ENCODE results near the gene LCE2D. TPM values are rescaled to one million over a fixed set of nuclear protein-coding genes. Genes with fewer than 3 reads are reported as not detected.
"Not testable (repeated sequence)": the region's sequence is repeated elsewhere in the genome, so short reads cannot be mapped to it uniquely, and the experiment has no call there.

Gene LCE2D
- total RNA-seq, 2 experiments from 2014 or later, result not detected

DNA sequence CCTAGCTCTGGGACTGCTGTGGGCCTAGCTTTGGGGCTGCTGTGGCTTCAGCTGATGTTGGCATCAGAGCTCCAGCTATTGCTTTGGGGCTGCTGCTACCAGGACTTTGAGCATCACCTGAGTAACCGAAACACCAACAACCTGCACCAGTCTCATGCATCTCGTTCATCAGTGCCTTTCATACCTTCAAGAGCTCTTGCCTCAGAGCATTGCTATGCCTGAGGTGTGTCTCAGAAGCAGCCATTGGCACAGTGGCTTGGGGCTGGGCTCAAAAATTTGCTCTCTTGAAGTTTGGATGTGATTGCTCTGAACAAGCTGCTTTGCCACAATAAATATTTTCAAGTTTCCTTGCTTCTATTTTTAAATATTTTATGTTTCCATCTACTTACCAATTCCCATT, 6.7 kb upstream of the LCE2D start:
- TF ChIP-seq, protein P1, sequence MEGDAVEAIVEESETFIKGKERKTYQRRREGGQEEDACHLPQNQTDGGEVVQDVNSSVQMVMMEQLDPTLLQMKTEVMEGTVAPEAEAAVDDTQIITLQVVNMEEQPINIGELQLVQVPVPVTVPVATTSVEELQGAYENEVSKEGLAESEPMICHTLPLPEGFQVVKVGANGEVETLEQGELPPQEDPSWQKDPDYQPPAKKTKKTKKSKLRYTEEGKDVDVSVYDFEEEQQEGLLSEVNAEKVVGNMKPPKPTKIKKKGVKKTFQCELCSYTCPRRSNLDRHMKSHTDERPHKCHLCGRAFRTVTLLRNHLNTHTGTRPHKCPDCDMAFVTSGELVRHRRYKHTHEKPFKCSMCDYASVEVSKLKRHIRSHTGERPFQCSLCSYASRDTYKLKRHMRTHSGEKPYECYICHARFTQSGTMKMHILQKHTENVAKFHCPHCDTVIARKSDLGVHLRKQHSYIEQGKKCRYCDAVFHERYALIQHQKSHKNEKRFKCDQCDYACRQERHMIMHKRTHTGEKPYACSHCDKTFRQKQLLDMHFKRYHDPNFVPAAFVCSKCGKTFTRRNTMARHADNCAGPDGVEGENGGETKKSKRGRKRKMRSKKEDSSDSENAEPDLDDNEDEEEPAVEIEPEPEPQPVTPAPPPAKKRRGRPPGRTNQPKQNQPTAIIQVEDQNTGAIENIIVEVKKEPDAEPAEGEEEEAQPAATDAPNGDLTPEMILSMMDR (conservative IDR thresholded peaks at IDR 0.05; ENCODE audit: low read length), result no peak
- intact Hi-C loops (cut with micrococcal nuclease; ENCODE audit: unreplicated experiment), result no loop called here
- no peaks in the 10 kb centered on the region for H3K9me2 ChIP-seq (ENCODE audit: insufficient read depth, low read length)

DNA sequence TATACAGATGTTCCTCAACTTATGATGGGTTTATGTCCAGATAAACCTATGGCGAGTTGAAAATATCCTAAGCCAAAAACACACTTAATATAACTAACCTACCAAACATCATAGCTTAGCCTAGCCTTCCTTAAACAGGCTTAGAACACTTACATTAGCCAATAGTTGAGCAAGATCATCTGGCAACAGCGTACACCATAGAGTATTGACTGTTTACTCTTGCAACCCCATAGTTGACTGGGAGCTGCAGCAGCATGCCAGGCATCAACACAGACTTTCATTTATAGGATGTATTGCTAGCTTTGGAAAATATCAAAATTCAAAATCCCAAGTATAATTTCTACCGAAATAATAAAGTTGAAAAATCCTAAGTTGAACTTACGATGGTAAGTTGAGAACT, 5.5 kb upstream of the LCE2D start:
- H3K9me2 ChIP-seq (ENCODE audit: insufficient read depth, low read length), result no peaks in the 10 kb centered on the region
- no peak overlapping the region for H3K4me3 ChIP-seq (ENCODE audit: low read depth, low read length, poor library complexity, severe bottlenecking)
- BruUV-seq (replicated peaks), result no TSS peak
- H3K27ac ChIP-seq (ENCODE audit: low read depth, low read length, poor library complexity, severe bottlenecking), result no peak overlapping the region
- H2AFZ ChIP-seq (ENCODE audit: low read length), result no peak overlapping the region
- DNase-seq (ENCODE audit: low spot score), result no peak
- TF ChIP-seq, protein P1 (conservative IDR thresholded peaks at IDR 0.05; ENCODE audit: low read length), result no peak
- TF ChIP-seq EZH2phosphoT487 (IDR thresholded peaks at IDR 0.05; ENCODE audit: borderline replicate concordance, low read depth, low read length), result no peak
- no peaks in the 10 kb centered on the region for H3K4me1 ChIP-seq (ENCODE audit: insufficient read depth, low read length, poor library complexity, severe bottlenecking)
- H3K9me3 ChIP-seq (ENCODE audit: low read length), result no peaks in the 10 kb centered on the region
- no peaks in the 10 kb centered on the region for H3K79me2 ChIP-seq (ENCODE audit: insufficient read depth, low read depth, low read length)
- H3K4me2 ChIP-seq (ENCODE audit: low read length), result no peak overlapping the region
- POLR2A ChIA-PET, result no interaction called here
- CTCF ChIA-PET (ENCODE audit: unreplicated experiment), result no interaction called here
- intact Hi-C loops (cut with micrococcal nuclease; ENCODE audit: unreplicated experiment), result no loop called here
- no peaks in the 10 kb centered on the region for H3K36me3 ChIP-seq (ENCODE audit: insufficient read depth, low read length)
- no peaks in the 10 kb centered on the region for H4K20me1 ChIP-seq (ENCODE audit: insufficient read depth, low read length)

More for the DNA sequence above, 6.7 kb upstream of the LCE2D start:
- no TSS peak for BruUV-seq (replicated peaks)
- Histone ChIP-seq H4K20me1 (ENCODE audit: insufficient read depth, low read length) (no peaks in the 10 kb centered on the region), H3K9me3 (ENCODE audit: low read length) (no peaks in the 10 kb centered on the region), H3K79me2 (ENCODE audit: insufficient read depth, low read depth, low read length) (no peaks in the 10 kb centered on the region), H3K4me3 (ENCODE audit: low read depth, low read length, poor library complexity, severe bottlenecking) (no peak overlapping the region), H3K4me1 (ENCODE audit: insufficient read depth, low read length, poor library complexity, severe bottlenecking) (no peaks in the 10 kb centered on the region), H3K27ac (ENCODE audit: low read depth, low read length, poor library complexity, severe bottlenecking) (no peak overlapping the region), H3K36me3 (ENCODE audit: insufficient read depth, low read length) (no peaks in the 10 kb centered on the region), H2AFZ (ENCODE audit: low read length) (no peak overlapping the region), H3K4me2 (ENCODE audit: low read length) (no peak overlapping the region)
- no peak for DNase-seq (ENCODE audit: low spot score)
- ChIA-PET POLR2A (no interaction called here), CTCF (ENCODE audit: unreplicated experiment) (no interaction called here)

DNA sequence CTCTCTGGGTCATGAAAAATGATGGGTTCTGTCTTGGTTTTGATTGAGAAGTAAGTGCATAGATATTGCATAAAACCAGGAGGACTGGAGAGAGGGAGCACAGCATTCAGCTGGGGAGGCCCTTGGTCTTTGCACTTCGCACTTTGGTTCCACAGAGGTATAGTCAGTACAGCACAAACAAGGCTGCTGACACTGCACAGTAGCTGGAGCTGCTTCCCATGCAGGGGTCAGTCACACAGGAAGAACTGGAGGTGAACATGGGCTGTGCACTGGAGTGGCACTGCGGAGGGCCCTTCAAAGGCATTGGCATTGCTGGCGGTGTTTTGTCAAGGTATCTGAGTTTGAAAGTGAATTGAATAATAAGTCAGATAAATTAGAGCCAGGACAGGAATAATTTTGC, 4.5 kb upstream of the LCE2D start:
- no peak for DNase-seq (ENCODE audit: low spot score)

DNA sequence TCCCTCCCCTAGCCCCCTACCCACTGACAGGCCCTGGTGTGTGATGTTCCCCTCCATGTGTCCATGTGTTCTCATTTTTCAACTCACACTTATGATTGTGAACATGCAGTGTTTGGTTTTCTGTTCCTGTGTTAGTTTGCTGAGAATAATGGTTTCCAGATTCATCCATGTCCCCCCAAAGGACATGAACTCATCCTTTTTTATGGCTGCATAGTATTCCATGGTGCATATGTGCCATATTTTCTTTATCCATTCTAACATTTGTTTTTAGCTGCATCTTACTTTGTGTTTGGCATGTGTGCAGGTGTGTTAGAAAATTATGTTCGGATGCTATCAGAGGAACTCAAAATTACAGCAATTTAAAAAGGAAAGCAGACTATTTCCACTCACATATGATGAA, 3.0 kb downstream of the LCE2D start:
- BruUV-seq (replicated peaks); H4K20me1 ChIP-seq (ENCODE audit: insufficient read depth, low read length); H3K9me3 ChIP-seq (ENCODE audit: low read length); H3K4me1 ChIP-seq (ENCODE audit: insufficient read depth, low read length, poor library complexity, severe bottlenecking); POLR2A ChIA-PET; H3K4me3 ChIP-seq (ENCODE audit: low read depth, low read length, poor library complexity, severe bottlenecking); H3K27ac ChIP-seq (ENCODE audit: low read depth, low read length, poor library complexity, severe bottlenecking); H2AFZ ChIP-seq (ENCODE audit: low read length); intact Hi-C loops (cut with micrococcal nuclease; ENCODE audit: unreplicated experiment); H3K36me3 ChIP-seq (ENCODE audit: insufficient read depth, low read length); H3K79me2 ChIP-seq (ENCODE audit: insufficient read depth, low read depth, low read length); CTCF ChIA-PET (ENCODE audit: unreplicated experiment); H3K9me2 ChIP-seq (ENCODE audit: insufficient read depth, low read length); H3K4me2 ChIP-seq (ENCODE audit: low read length); DNase-seq (ENCODE audit: low spot score): not testable (repeated sequence)

More for the DNA sequence above, 4.5 kb upstream of the LCE2D start:
- H4K20me1 ChIP-seq (ENCODE audit: insufficient read depth, low read length), result no peaks in the 10 kb centered on the region
- CTCF ChIA-PET (ENCODE audit: unreplicated experiment), result interaction anchor here (1.2 kb wide), 1 partner anchor 9 kb away, joined by 3 read pairs; no protein-coding TSS in a partner anchor
- intact Hi-C loops (cut with micrococcal nuclease; ENCODE audit: unreplicated experiment), result no loop called here
- no peaks in the 10 kb centered on the region for H3K9me2 ChIP-seq (ENCODE audit: insufficient read depth, low read length)
- no peaks in the 10 kb centered on the region for H3K9me3 ChIP-seq (ENCODE audit: low read length)
- POLR2A ChIA-PET, result no interaction called here
- no peak for TF ChIP-seq EZH2phosphoT487 (IDR thresholded peaks at IDR 0.05; ENCODE audit: borderline replicate concordance, low read depth, low read length)
- TF ChIP-seq, protein P1 (conservative IDR thresholded peaks at IDR 0.05; ENCODE audit: low read length), result no peak
- H3K36me3 ChIP-seq (ENCODE audit: insufficient read depth, low read length), result no peaks in the 10 kb centered on the region
- no peak overlapping the region for H3K4me3 ChIP-seq (ENCODE audit: low read depth, low read length, poor library complexity, severe bottlenecking)
- no peaks in the 10 kb centered on the region for H3K79me2 ChIP-seq (ENCODE audit: insufficient read depth, low read depth, low read length)
- H3K27ac ChIP-seq (ENCODE audit: low read depth, low read length, poor library complexity, severe bottlenecking), result no peak overlapping the region
- no peaks in the 10 kb centered on the region for H3K4me1 ChIP-seq (ENCODE audit: insufficient read depth, low read length, poor library complexity, severe bottlenecking)
- H2AFZ ChIP-seq (ENCODE audit: low read length), result no peak overlapping the region
- no TSS peak for BruUV-seq (replicated peaks)
- no peak overlapping the region for H3K4me2 ChIP-seq (ENCODE audit: low read length)

Measured in OCI-LY7 (cell line).